CD14-positive monocyte (primary cell): ENCODE results near the gene TRAF5. TPM values are rescaled to one million over a fixed set of nuclear protein-coding genes. Genes with fewer than 3 reads are reported as not detected.

Experiments
- DNase-seq, 3 donors: peaks; one replicate each; pipeline ENCODE4 v3.0.0-alpha.2; 2011 to 2022
- H2AFZ ChIP-seq: 2 replicates; pipeline ENCODE4 v1.6.0; 2012; ENCODE audit warnings: mild to moderate bottlenecking, low read depth, low read length, inconsistent platforms; ENCODE audit not compliant: insufficient read depth, poor library complexity, severe bottlenecking
- H3K27ac ChIP-seq, 2 donors: 1 replicate in 1 of 2; 2 replicates in 1 of 2; pipeline ENCODE4 v1.5.1; 2012 to 2013; ENCODE audit warnings: low read length in 2 of 2, control low read depth in 1 of 2, inconsistent platforms in 1 of 2, low read depth in 1 of 2, mild to moderate bottlenecking in 1 of 2
- H3K27me3 ChIP-seq, 2 donors: one replicate each; pipeline versions ENCODE4 v1.6.0 to v1.6.1; 2011 to 2013; ENCODE audit warnings: low read length in 2 of 2; ENCODE audit not compliant: control insufficient read depth in 2 of 2, insufficient read depth in 2 of 2
- H3K36me3 ChIP-seq, 2 donors: replicated peaks in 1 of 2; 1 replicate in 1 of 2; 2 replicates in 1 of 2; pipeline versions ENCODE4 v1.5.1 to v1.6.1; 2012 to 2013; ENCODE audit warnings: low read length in 2 of 2, control low read depth in 1 of 2, inconsistent platforms in 1 of 2, mild to moderate bottlenecking in 1 of 2; ENCODE audit not compliant: insufficient read depth in 2 of 2, control insufficient read depth in 1 of 2
- H3K4me1 ChIP-seq, 2 donors: 1 replicate in 1 of 2; 2 replicates in 1 of 2; pipeline versions ENCODE4 v1.5.1 to v1.6.1; 2012 to 2013; ENCODE audit warnings: low read length in 2 of 2, control low read depth in 1 of 2, inconsistent platforms in 1 of 2, mild to moderate bottlenecking in 1 of 2, moderate library complexity in 1 of 2; ENCODE audit not compliant: insufficient read depth in 2 of 2, control insufficient read depth in 1 of 2
- H3K4me2 ChIP-seq: replicated peaks from 2 replicates; pipeline ENCODE3; 2012; ENCODE audit warnings: low read length, moderate library complexity, mild to moderate bottlenecking; ENCODE audit not compliant: poor library complexity, severe bottlenecking; ENCODE audit errors: extremely low read depth
- H3K4me3 ChIP-seq, 3 experiments: fragments of 200-600 bp in 1 of 3; sonication (generic) in 1 of 3; replicated peaks in 1 of 3; 1 replicate in 2 of 3; 2 replicates in 1 of 3; pipeline ENCODE4 v1.5.1; 2011 to 2013; ENCODE audit warnings: low read length in 3 of 3, mild to moderate bottlenecking in 3 of 3, control low read depth in 2 of 3, low read depth in 2 of 3, inconsistent platforms in 1 of 3, moderate library complexity in 1 of 3
- H3K79me2 ChIP-seq: 2 replicates; pipeline ENCODE4 v1.6.0; 2012; ENCODE audit warnings: mild to moderate bottlenecking, control low read depth, inconsistent platforms, low read length, moderate library complexity; ENCODE audit not compliant: insufficient read depth
- H3K9ac ChIP-seq: 2 replicates; pipeline ENCODE4 v1.6.0; 2017; ENCODE audit warnings: low read length, mild to moderate bottlenecking; ENCODE audit not compliant: insufficient read depth, poor library complexity, severe bottlenecking
- H3K9me3 ChIP-seq, 2 donors: replicated peaks in 1 of 2; 1 replicate in 1 of 2; 2 replicates in 1 of 2; pipeline versions ENCODE4 v1.5.1 to v1.6.1; 2012 to 2013; ENCODE audit warnings: low read length in 2 of 2, control low read depth in 1 of 2; ENCODE audit not compliant: control insufficient read depth in 1 of 2, insufficient read depth in 1 of 2
- H4K20me1 ChIP-seq: 2 replicates; pipeline ENCODE4 v1.6.0; 2012; ENCODE audit warnings: mild to moderate bottlenecking, low read length, control low read depth, moderate library complexity; ENCODE audit not compliant: insufficient read depth
- H3K27ac Mint-ChIP-seq, 7 donors: one replicate each; pipeline ENCODE4 v1.8.0; 2020; ENCODE audit warnings: mild to moderate bottlenecking in 7 of 7, mixed read lengths in 7 of 7, moderate library complexity in 6 of 7, inconsistent platforms in 2 of 7
- H3K27me3 Mint-ChIP-seq, 3 donors: one replicate each; pipeline ENCODE4 v1.8.0; 2021 to 2022; ENCODE audit warnings: low read depth in 3 of 3, mild to moderate bottlenecking in 3 of 3, mixed read lengths in 3 of 3, moderate library complexity in 3 of 3, inconsistent platforms in 1 of 3
- H3K36me3 Mint-ChIP-seq, 2 donors: one replicate each; pipeline ENCODE4 v1.8.0; 2020; ENCODE audit warnings: mixed read lengths in 2 of 2, inconsistent platforms in 1 of 2, mild to moderate bottlenecking in 1 of 2
- H3K4me1 Mint-ChIP-seq: one replicate; pipeline ENCODE4 v1.8.0; 2020; ENCODE audit warnings: mild to moderate bottlenecking, mixed read lengths
- H3K4me3 Mint-ChIP-seq, 2 donors: one replicate each; pipeline ENCODE4 v1.8.0; 2020; ENCODE audit warnings: mild to moderate bottlenecking in 2 of 2, mixed read lengths in 2 of 2, moderate library complexity in 1 of 2
- H3K9me3 Mint-ChIP-seq, 7 donors: one replicate each; pipeline ENCODE4 v1.8.0; 2020 to 2022; ENCODE audit warnings: mixed read lengths in 7 of 7, mild to moderate bottlenecking in 6 of 7, moderate library complexity in 6 of 7, inconsistent platforms in 2 of 7
- CTCF ChIP-seq: fragments of 200-600 bp; IDR thresholded peaks from one replicate; pipeline ENCODE4 v1.8.0; 2022; ENCODE audit warnings: antibody characterized with exemption, mild to moderate bottlenecking
- WGBS: methylation state at CpG from one replicate; pipeline ENCODE4 v1.1.5; 2013; ENCODE audit warnings: missing lambda C conversion rate; ENCODE audit not compliant: insufficient coverage; 5-methylcytosine and 5-hydroxymethylcytosine counted together
- intact Hi-C, 2 donors: fragments of 100-400 bp; cut with micrococcal nuclease; formaldehyde crosslinking; loops; one replicate each; pipeline versions ENCODE4 v1.15.0 to v1.15.1; 2023
- polyA plus RNA-seq, 3 donors: library from polyadenylated mRNA; depleted of rRNA in 1 of 3; unstranded in 2 of 3; stranded (reverse) in 1 of 3; fragments of 300-500 nt in 2 of 3; fragments of >200 nt in 1 of 3; fragmentation: Illumina TruSeq in 2 of 3; gene quantifications; 1 replicate in 2 of 3; 2 replicates in 1 of 3; pipeline ENCODE4 v1.2.3, GENCODE V29; 2012 to 2021

TRAF5 gene
- polyA plus RNA-seq, 3 donors: 1.0 to 3.8 (median 1.6) TPM

- Histone ChIP-seq H3K9me3 (no peaks in the 10 kb centered on the region), H3K9ac (no peak overlapping the region), H3K27ac (no peak overlapping the region), H2AFZ (no peak overlapping the region), H3K36me3 (peaks cover 85 to 96% of the 10 kb centered on the region in 2 donors), H3K27me3 (no peaks in the 10 kb centered on the region), H3K4me2 (no peak overlapping the region), H3K79me2 (no peaks in the 10 kb centered on the region), H4K20me1 (peaks cover 13% of the 10 kb centered on the region), H3K4me3 (no peak overlapping the region), H3K4me1 (no peaks in the 10 kb centered on the region)
- peaks cover 68 to 91% of the 10 kb centered on the region in 2 donors for H3K36me3 Mint-ChIP-seq
- H3K27me3 Mint-ChIP-seq: no peaks in the 10 kb centered on the region
- H3K4me1 Mint-ChIP-seq: no peaks in the 10 kb centered on the region
- no peak for DNase-seq
- no peak overlapping the region for H3K27ac Mint-ChIP-seq
- no peaks in the 10 kb centered on the region for H3K9me3 Mint-ChIP-seq
- no peak for TF ChIP-seq CTCF
- no peak overlapping the region for H3K4me3 Mint-ChIP-seq
- intact Hi-C loops: no loop called here
These were observed 30.2 kb upstream of the TRAF5 start for GRCh38 chr1:211296396-211296795.

GRCh38 chr1:211305044-211305443 lies 21.6 kb upstream of the TRAF5 start:
- TF ChIP-seq CTCF: no peak
- Histone ChIP-seq H3K9ac (no peak overlapping the region), H3K4me3 (no peak overlapping the region), H4K20me1 (no peaks in the 10 kb centered on the region), H3K9me3 (no peaks in the 10 kb centered on the region), H3K27me3 (no peaks in the 10 kb centered on the region), H3K79me2 (no peaks in the 10 kb centered on the region), H3K4me2 (no peak overlapping the region), H3K4me1 (no peaks in the 10 kb centered on the region), H3K36me3 (peaks cover 56 to 86% of the 10 kb centered on the region in 2 donors), H3K27ac (no peak overlapping the region), H2AFZ (no peak overlapping the region)
- peak overlapping the region in 2 of 7 donors; percentile 55 to 64 for H3K27ac Mint-ChIP-seq
- DNase-seq: no peak
- no peak overlapping the region for H3K4me3 Mint-ChIP-seq
- H3K36me3 Mint-ChIP-seq: peaks cover 58 to 73% of the 10 kb centered on the region in 2 donors
- intact Hi-C loops: no loop called here
- peaks cover 7% of the 10 kb centered on the region for H3K4me1 Mint-ChIP-seq
- no peaks in the 10 kb centered on the region for H3K9me3 Mint-ChIP-seq
- H3K27me3 Mint-ChIP-seq: no peaks in the 10 kb centered on the region
- 94% methylated on average over 3 of the region's 3 CpGs for WGBS
